GM12872 (cell line): ENCODE measurements around the gene FANCG.

ENCODE experiments used
- TF ChIP-seq, protein P1 (sequence below): IDR thresholded peaks from 3 replicates; pipeline ENCODE4 v1.5.1; 2011; ENCODE audit warnings: low read depth, mild to moderate bottlenecking, low read length, moderate library complexity; ENCODE audit not compliant: insufficient read depth

The FANCG gene

DNA sequence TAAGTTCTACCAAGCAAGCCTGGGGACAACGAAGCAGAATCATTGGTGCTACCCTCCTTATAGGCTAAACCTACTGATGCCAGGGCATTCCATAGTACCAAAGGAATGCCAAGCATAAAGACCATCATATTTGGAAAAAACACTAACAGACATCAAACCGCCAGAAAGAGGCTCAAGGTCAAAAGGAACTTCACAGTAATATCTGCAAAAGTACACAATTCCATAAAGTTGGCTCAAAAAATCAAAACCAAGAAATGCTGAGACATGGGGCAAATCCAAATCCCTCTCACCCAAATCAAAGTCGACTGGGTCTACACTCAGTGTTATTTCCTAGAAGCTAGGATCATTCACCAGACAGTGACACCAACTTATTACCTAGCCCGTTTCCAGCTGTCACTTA is 10.7 kb downstream of the FANCG start:
- TF ChIP-seq, protein P1, sequence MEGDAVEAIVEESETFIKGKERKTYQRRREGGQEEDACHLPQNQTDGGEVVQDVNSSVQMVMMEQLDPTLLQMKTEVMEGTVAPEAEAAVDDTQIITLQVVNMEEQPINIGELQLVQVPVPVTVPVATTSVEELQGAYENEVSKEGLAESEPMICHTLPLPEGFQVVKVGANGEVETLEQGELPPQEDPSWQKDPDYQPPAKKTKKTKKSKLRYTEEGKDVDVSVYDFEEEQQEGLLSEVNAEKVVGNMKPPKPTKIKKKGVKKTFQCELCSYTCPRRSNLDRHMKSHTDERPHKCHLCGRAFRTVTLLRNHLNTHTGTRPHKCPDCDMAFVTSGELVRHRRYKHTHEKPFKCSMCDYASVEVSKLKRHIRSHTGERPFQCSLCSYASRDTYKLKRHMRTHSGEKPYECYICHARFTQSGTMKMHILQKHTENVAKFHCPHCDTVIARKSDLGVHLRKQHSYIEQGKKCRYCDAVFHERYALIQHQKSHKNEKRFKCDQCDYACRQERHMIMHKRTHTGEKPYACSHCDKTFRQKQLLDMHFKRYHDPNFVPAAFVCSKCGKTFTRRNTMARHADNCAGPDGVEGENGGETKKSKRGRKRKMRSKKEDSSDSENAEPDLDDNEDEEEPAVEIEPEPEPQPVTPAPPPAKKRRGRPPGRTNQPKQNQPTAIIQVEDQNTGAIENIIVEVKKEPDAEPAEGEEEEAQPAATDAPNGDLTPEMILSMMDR, result no peak

DNA sequence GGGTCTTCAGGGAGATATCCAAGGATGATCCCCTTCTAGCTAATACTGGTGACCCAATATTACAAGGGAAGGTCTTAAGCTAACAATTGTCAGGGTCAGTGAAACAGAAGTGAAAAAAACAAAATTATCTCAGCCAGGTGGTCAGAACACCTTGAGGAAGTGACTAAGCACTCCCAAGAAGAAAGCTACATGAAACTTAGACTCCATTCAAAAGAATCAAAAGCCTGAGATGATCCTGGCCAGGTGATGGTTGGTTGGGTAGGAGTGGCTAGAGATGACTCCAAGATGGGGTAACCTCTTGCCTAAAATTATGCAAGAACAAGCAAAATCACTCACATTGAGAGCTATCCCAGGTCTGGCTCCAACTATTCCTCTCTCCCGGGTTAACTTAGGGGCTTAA is 12.7 kb downstream of the FANCG start:
- TF ChIP-seq, protein P1, result no peak

DNA sequence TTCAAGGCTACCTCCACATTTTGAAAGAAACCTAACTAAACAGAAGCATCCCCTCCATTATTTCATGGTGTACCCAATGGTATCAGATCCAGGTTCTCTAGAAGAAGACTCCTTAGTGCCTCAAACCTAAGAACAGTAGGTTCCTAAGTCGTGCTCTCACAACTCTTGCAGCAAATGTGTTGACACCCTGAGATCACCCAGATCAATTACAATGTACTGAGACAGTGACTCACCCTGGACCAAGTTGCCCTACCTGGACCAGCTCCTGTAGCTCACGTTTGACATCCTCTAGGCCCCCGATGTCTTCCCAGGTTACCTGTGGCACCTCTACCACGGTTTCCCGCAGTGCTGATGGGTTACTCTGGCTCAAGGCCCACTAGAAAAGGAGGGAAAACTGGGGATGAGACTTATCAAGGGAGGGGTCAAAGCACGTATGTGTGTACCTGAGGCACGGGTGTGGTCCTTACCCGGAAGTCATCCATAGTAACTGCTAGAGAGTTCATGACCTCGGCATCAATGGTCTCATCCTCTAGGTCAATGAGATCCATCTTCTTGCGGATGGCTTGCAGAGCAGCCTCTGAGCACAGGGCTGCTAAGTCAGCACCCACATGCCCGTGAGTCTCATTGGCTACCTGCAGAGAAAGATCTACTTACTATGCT is 19.1 kb downstream of the FANCG start:
- TF ChIP-seq, protein P1, result no peak

DNA sequence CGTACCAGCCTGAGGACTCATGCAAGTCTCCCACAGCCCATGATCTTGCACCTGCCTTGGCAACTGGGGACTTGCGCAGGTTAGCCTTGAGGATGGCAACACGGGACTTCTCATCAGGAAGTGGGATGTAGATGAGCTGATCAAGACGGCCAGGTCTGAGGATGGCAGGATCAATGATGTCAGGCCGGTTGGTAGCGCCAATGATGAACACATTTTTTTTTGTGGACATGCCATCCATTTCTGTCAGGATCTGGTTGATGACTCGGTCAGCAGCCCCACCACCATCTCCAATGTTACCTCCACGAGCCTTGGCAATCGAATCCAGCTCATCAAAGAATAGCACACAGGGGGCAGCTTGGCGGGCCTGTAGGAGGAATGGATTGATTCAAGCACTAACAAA is 20.3 kb downstream of the FANCG start:
- TF ChIP-seq, protein P1, result no peak

DNA sequence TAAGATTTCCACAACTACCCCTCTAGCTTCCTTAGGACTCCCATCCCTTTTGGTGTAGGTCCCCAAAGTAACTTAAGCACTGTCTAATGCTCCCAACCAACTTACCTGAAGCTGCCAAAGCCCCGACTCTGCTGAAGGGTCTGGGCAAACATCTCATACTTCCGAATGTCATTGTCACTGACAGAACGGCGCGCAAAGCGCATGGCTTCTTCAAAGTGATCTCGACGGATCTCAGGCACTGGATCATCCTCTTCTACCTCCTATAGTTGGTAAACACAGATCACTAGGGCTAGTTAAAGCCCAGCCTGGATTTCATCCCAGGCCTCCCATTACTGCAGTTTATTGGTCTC is 22.5 kb downstream of the FANCG start:
- TF ChIP-seq, protein P1, result no peak

DNA sequence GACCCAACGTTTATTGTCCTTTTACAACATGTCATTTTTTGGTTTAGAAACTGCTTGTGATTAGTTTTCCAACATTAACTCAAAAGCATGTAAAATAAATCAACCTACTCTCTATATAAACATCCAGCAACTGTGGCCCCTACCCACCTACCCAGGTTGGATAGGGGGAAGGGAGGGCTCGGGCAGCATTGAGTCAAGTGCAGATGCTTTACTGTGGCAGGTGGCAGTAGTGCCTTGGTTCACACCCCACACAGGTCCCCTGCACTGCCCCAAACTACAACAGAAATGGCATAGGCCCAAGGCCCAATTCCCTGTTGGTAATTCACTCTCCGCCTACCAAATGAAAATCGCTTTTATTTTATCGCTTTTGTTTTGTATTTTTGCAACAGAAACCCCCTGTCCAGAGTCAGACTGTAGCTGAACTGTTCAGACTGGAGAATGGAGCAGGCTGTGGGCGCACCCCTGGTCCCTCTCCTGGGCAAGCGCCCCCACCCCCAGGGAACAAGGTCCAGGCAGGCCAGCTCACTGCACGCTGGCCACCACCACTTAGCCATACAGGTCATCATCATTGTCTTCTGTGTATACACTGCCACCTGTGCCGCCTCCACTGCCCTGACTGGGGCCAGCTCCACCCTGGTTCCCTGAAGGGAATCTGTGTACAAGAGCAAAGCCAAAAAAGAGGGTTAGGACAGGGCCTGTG is 23.0 kb downstream of the FANCG start:
- TF ChIP-seq, protein P1, result no peak

DNA sequence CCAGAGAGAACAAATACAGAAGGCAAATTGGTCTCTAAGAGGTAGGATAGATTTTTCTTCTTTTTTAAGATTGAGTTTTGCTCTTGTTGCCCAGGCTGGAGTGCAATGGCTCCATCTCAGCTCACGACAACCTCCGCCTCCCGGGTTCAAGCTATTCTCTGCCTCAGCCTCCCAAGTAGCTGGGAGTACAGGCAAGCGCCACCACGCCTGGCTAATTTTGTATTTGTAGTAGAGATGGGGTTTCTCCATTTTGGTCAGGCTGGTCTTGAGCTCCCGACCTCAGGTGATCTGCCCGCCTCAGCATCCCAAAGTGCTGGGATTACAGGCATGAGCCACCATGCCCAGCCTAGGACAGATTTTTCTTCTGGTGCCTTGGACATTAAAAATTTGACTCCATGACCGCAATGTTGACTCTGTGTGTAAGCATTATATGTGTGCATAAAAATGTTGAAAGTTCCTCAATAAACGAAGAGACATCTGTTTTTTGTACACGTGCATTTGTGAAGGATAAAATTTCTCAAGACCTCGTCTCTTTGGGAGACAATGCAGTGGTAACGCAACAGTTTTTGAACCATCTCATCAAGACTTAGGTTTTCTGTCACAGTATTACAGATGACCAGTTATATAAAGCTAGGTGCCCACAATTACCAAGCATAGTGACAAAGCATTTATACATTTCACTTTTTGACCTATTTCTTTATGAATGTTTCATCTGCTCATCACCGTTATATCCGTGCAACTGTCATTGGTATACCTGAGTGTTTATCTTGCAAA is 24.7 kb downstream of the FANCG start:
- TF ChIP-seq, protein P1, result no peak
